ENCODE data around the gene APOB.

- TF ChIP-seq EZH2phosphoT487 (IDR thresholded peaks at IDR 0.05; ENCODE audit: insufficient read depth, low read depth) = no peak
- TF ChIP-seq EZH2 (IDR thresholded peaks at IDR 0.05; ENCODE audit: insufficient read depth, poor library complexity, severe bottlenecking) = no peak
These were observed 24.1 kb upstream of the APOB start for GRCh38 chr2:21067859-21068537.
